Measurements from ENCODE around the gene ZNF766.
"Not testable (repeated sequence)": the region's sequence is repeated elsewhere in the genome, so short reads cannot be mapped to it uniquely, and the experiment has no call there.

ZNF766 gene

DNA sequence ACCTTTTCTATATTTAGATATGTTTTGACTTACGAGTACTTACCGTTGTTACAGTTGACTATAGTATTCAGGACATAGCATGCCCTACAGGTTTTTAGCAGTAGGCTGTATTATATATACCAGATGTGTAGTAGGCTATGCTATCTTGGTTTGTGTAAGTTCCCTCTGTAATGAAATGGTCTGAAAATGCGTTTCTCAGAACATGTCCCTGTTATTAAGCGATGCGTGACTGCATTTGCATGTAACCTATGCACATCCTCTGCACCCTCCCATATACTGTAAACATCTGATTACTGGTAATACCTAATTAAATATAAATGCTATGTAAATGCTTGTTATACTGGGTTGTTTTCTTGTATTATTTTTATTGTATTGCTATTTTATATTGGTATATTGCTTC is 6.6 kb downstream of the ZNF766 start:
- Histone ChIP-seq H3K36me3 (replicated peaks) (no peaks in the 10 kb centered on the region), H3K27ac (no peak overlapping the region), H3K4me3 (ENCODE audit: low read depth, low read length) (no peak overlapping the region), H3K27me3 (replicated peaks) (no peaks in the 10 kb centered on the region)
- TF ChIP-seq, protein P1, sequence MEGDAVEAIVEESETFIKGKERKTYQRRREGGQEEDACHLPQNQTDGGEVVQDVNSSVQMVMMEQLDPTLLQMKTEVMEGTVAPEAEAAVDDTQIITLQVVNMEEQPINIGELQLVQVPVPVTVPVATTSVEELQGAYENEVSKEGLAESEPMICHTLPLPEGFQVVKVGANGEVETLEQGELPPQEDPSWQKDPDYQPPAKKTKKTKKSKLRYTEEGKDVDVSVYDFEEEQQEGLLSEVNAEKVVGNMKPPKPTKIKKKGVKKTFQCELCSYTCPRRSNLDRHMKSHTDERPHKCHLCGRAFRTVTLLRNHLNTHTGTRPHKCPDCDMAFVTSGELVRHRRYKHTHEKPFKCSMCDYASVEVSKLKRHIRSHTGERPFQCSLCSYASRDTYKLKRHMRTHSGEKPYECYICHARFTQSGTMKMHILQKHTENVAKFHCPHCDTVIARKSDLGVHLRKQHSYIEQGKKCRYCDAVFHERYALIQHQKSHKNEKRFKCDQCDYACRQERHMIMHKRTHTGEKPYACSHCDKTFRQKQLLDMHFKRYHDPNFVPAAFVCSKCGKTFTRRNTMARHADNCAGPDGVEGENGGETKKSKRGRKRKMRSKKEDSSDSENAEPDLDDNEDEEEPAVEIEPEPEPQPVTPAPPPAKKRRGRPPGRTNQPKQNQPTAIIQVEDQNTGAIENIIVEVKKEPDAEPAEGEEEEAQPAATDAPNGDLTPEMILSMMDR (IDR thresholded peaks at IDR 0.05; ENCODE audit: low read depth, low read length, missing control alignments), result no peak
- DNase-seq, result no peak
- in situ Hi-C loops (cut with HindIII; ENCODE audit: low pct_ligation_motif_present, low sequenced_read_pairs), result no loop called here

DNA sequence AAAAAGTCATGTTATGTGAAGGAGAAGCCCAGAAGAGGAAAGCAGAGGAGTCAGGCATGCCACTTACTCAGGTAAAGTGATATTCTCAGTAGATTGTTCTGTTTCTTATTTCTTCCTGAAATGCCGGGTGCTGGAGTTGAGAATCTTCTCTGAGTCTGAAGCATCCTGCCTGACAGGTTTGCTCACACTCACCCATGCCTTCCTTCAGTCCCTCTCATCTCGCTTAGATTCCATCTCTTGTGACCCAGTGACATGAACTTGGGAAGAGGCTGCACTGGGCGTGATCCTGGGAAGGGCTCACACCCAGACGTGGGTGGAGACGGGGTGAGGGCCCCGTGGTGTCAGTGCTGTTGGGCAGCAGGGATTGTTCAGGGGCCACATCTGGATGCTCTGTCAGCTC is 8.1 kb downstream of the ZNF766 start:
- peaks cover 2% of the 10 kb centered on the region for H3K36me3 ChIP-seq (replicated peaks)
- no peak overlapping the region for H3K4me3 ChIP-seq (ENCODE audit: low read depth, low read length)
- no peaks in the 10 kb centered on the region for H3K27me3 ChIP-seq (replicated peaks)
- TF ChIP-seq, protein P1 (IDR thresholded peaks at IDR 0.05; ENCODE audit: low read depth, low read length, missing control alignments), result no peak
- in situ Hi-C loops (cut with HindIII; ENCODE audit: low pct_ligation_motif_present, low sequenced_read_pairs), result no loop called here
- H3K27ac ChIP-seq, result no peak overlapping the region
- no peak for DNase-seq

DNA sequence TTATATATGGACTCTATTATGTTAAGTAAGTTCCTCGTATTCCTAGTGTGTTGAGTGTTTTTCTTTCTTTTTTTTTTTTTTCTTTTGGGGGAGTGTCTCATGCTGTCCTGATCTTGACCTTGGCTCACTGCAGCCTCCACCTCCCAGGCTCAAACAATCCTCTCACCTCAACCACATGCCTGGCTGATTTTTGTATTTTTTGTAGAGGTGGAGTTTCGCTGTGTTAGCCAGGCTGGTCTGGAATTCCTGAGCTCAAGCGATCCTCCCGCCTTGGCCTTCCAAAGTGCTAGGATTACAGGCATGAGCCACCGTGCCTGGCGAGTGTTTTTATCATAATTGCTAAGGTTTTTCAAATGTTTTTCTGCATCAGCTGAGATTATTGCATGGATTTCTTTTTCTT is 16.9 kb downstream of the ZNF766 start:
- H3K4me3 ChIP-seq (ENCODE audit: low read depth, low read length), result no peak overlapping the region
- no peaks in the 10 kb centered on the region for H3K27me3 ChIP-seq (replicated peaks)
- TF ChIP-seq, protein P1 (IDR thresholded peaks at IDR 0.05; ENCODE audit: low read depth, low read length, missing control alignments), result no peak
- peaks cover 60% of the 10 kb centered on the region for H3K36me3 ChIP-seq (replicated peaks)
- H3K27ac ChIP-seq, result no peak overlapping the region
- in situ Hi-C loops (cut with HindIII; ENCODE audit: low pct_ligation_motif_present, low sequenced_read_pairs), result no loop called here
- no peak for DNase-seq

DNA sequence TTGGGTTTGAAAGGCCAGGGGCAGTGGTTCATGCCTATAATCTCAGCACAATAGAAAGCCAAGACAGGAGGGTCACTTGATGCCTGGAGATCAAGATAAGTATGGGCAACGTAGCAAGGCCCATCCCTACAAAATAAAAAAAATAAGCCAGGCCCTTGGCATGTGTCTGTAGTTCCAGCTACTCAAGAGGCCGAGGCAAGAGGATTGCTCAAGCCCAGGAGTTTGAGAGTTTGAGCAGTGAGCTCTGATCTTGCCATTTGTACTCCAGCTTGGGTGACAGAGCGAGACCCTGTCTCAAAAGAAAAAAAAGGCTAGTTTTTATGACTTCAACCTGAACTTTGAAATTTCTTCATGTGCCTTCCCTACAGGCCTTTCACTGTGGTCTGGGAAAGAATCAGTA is 22.4 kb downstream of the ZNF766 start:
- TF ChIP-seq, protein P1 (IDR thresholded peaks at IDR 0.05; ENCODE audit: low read depth, low read length, missing control alignments), result no peak

DNA sequence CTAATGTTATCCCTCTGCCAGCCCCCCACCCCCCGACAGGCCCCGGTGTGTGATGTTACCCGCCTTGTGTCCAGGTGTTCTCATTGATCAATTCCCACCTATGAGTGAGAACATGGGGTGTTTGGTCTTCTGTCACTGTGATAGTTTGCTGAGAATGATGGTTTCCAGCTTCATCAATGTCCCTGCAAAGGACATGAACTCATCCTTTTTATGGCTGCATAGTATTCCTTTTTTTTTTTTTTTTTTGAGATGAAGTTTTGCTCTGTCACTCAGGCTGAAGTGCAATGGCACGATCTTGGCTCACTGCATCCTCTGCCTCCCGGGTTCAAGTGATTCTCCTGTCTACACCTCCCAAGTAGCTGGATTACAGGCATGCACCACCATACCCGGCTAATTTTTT is 23.6 kb downstream of the ZNF766 start:
- H3K36me3 ChIP-seq (replicated peaks), result peaks cover 25% of the 10 kb centered on the region
- H3K27ac ChIP-seq; DNase-seq; H3K4me3 ChIP-seq (ENCODE audit: low read depth, low read length); in situ Hi-C loops (cut with HindIII; ENCODE audit: low pct_ligation_motif_present, low sequenced_read_pairs); H3K27me3 ChIP-seq (replicated peaks): not testable (repeated sequence)

More for the DNA sequence above, 22.4 kb downstream of the ZNF766 start:
- Histone ChIP-seq H3K36me3 (replicated peaks) (peaks cover 26% of the 10 kb centered on the region), H3K27me3 (replicated peaks) (no peaks in the 10 kb centered on the region), H3K27ac (no peak overlapping the region), H3K4me3 (ENCODE audit: low read depth, low read length) (no peak overlapping the region)
- in situ Hi-C loops (cut with HindIII; ENCODE audit: low pct_ligation_motif_present, low sequenced_read_pairs), result no loop called here
- DNase-seq, result no peak

DNA sequence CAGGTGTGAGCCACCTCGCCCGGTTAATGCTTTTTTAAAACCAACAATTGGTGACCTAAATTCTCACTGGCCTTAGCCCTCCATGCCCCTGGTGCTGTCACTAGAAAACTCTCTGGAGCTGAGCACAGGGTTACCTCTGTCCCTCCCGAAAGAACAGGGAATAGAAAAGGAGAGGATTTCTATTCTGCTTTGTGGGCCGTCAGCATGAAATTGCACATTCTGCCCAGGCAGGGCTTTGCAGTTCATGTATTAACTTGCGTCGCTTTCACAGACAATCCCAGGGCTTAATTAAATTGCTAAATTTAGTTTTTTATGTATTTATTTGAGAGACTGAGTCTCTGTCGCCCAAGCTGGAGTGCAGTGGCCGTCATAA is 27.0 kb downstream of the ZNF766 start:
- TF ChIP-seq, protein P1 (IDR thresholded peaks at IDR 0.05; ENCODE audit: low read depth, low read length, missing control alignments), result no peak
- Histone ChIP-seq H3K27ac (no peak overlapping the region), H3K27me3 (replicated peaks) (no peaks in the 10 kb centered on the region), H3K36me3 (replicated peaks) (peaks cover 12% of the 10 kb centered on the region), H3K4me3 (ENCODE audit: low read depth, low read length) (peak overlapping the region; percentile 94)
- DNase-seq, result no peak
- in situ Hi-C loops (cut with HindIII; ENCODE audit: low pct_ligation_motif_present, low sequenced_read_pairs), result no loop called here

All from brain microvascular endothelial cell (primary cell).